CD4-positive, alpha-beta T cell treated with Interleukin-10 for 1 hour (primary cell): ENCODE results near the gene ANTKMT.
"Not testable (repeated sequence)": the region's sequence is repeated elsewhere in the genome, so short reads cannot be mapped to it uniquely, and the experiment has no call there.

ENCODE experiments used
- DNase-seq: peaks from one replicate; pipeline ENCODE4 v3.0.0-alpha.2; 2020

ANTKMT gene

GRCh38 chr16:681746-682427, 39.1 kb upstream of the ANTKMT start:
- DNase-seq, result no peak

- no peak for DNase-seq
Observed at GRCh38 chr16:682493-683395, 38.2 kb upstream of the ANTKMT start.

- no peak for DNase-seq
Observed at GRCh38 chr16:683396-684070, 37.4 kb upstream of the ANTKMT start.

- DNase-seq, result peak; percentile 98
Observed at GRCh38 chr16:684071-684794, 36.7 kb upstream of the ANTKMT start, which contains the start of gene JMJD8. Gene JMJD8, minus strand, starts transcription at chr16:684334. Its CDS starts 15 bp downstream, at chr16:684319.

- DNase-seq, result no peak
Observed at GRCh38 chr16:684961-685696, 35.8 kb upstream of the ANTKMT start.

GRCh38 chr16:685967-686366, 35.0 kb upstream of the ANTKMT start:
- no peak for DNase-seq

- DNase-seq, result no peak
Observed at GRCh38 chr16:686459-687260, 34.3 kb upstream of the ANTKMT start.

GRCh38 chr16:687499-687898, 33.4 kb upstream of the ANTKMT start:
- DNase-seq, result no peak

- DNase-seq, result no peak
Observed at GRCh38 chr16:689175-689897, 31.6 kb upstream of the ANTKMT start.

- DNase-seq, result not testable (repeated sequence)
Observed at GRCh38 chr16:691242-691641, 29.7 kb upstream of the ANTKMT start.

GRCh38 chr16:692356-693108, 28.4 kb upstream of the ANTKMT start:
- no peak for DNase-seq

- DNase-seq, result no peak
Observed at GRCh38 chr16:693364-693763, 27.6 kb upstream of the ANTKMT start.

- no peak for DNase-seq
Observed at GRCh38 chr16:693766-694165, 27.2 kb upstream of the ANTKMT start.

GRCh38 chr16:694187-694862, 26.6 kb upstream of the ANTKMT start:
- DNase-seq, result no peak

- DNase-seq, result no peak
Observed at GRCh38 chr16:694863-695354, 26.0 kb upstream of the ANTKMT start.

- peak; percentile 77 for DNase-seq
Observed at GRCh38 chr16:695355-696089, 25.4 kb upstream of the ANTKMT start.

GRCh38 chr16:698911-699671, 21.9 kb upstream of the ANTKMT start:
- DNase-seq, result peak; percentile 31
